Measurements from ENCODE around the gene BCL10.
"Not testable (repeated sequence)": the region's sequence is repeated elsewhere in the genome, so short reads cannot be mapped to it uniquely, and the experiment has no call there.

BCL10 gene

GRCh38 chr1:85262985-85263384 lies 13.4 kb downstream of the BCL10 start:
- no peak for DNase-seq

- DNase-seq: no peak
Measured at GRCh38 chr1:85259912-85260274, 16.5 kb downstream of the BCL10 start.

GRCh38 chr1:85259118-85259911 lies 17.1 kb downstream of the BCL10 start, which contains the start of gene C1orf52:
Gene C1orf52, minus strand, starts transcription at chr1:85259662. Its CDS starts 29 bp downstream, at chr1:85259633.
- peak; percentile 92 for DNase-seq

GRCh38 chr1:85258536-85259117 lies 17.8 kb downstream of the BCL10 start:
- no peak for DNase-seq

- not testable (repeated sequence) for DNase-seq
Measured at GRCh38 chr1:85249042-85249441, 27.4 kb downstream of the BCL10 start.

- DNase-seq: no peak
Measured at GRCh38 chr1:85245891-85246290, 30.5 kb downstream of the BCL10 start.

- DNase-seq: peak; percentile 27
Measured at GRCh38 chr1:85245456-85245855, 31.0 kb downstream of the BCL10 start.

- peak; percentile 89 for DNase-seq
Measured at GRCh38 chr1:85244271-85245061, 32.0 kb downstream of the BCL10 start.

GRCh38 chr1:85243372-85243771 lies 33.1 kb downstream of the BCL10 start:
- DNase-seq: no peak

- DNase-seq: no peak
Measured at GRCh38 chr1:85240643-85241042, 35.8 kb downstream of the BCL10 start.

- DNase-seq: peak; percentile 44
Measured at GRCh38 chr1:85240174-85240601, 36.2 kb downstream of the BCL10 start.

GRCh38 chr1:85237613-85238012 lies 38.8 kb downstream of the BCL10 start:
- DNase-seq: no peak

- no peak for DNase-seq
Measured at GRCh38 chr1:85230305-85230977, 46.0 kb downstream of the BCL10 start.

- DNase-seq: no peak
Measured at GRCh38 chr1:85229574-85230097, 46.8 kb downstream of the BCL10 start.

GRCh38 chr1:85228972-85229371 lies 47.5 kb downstream of the BCL10 start:
- no peak for DNase-seq

GRCh38 chr1:85225624-85226380 lies 50.6 kb downstream of the BCL10 start:
- DNase-seq: no peak

GRCh38 chr1:85224734-85225623 lies 51.5 kb downstream of the BCL10 start:
- no peak for DNase-seq

GRCh38 chr1:85224295-85224694 lies 52.1 kb downstream of the BCL10 start:
- no peak for DNase-seq

- no peak for DNase-seq
Measured at GRCh38 chr1:85223334-85223733, 53.1 kb downstream of the BCL10 start.

- peak; percentile 68 for DNase-seq
Measured at GRCh38 chr1:85220756-85221201, 55.7 kb downstream of the BCL10 start.

Measured in fibroblast of skin of right quadriceps (primary cell).